Testis (tissue), 3 donors: ENCODE measurements around the gene THRB. TPM values are rescaled to one million over a fixed set of nuclear protein-coding genes. Genes with fewer than 3 reads are reported as not detected.

Experiments used
- DNase-seq: peaks from one replicate; pipeline ENCODE4 v3.0.0-alpha.2; 2019
- H3K27ac ChIP-seq, 2 donors: fragments of 200-600 bp; sonication (generic); one replicate each; pipeline ENCODE4 v1.5.1; 2019
- H3K27me3 ChIP-seq: fragments of 200-600 bp; sonication (generic); one replicate; pipeline ENCODE4 v1.5.1; 2019
- H3K36me3 ChIP-seq: fragments of 200-600 bp; sonication (generic); one replicate; pipeline ENCODE4 v1.5.1; 2017; ENCODE audit warnings: low read depth; ENCODE audit errors: missing control alignments
- H3K4me1 ChIP-seq: fragments of 200-600 bp; sonication (generic); one replicate; pipeline ENCODE4 v1.5.1; 2019
- H3K4me3 ChIP-seq, 2 donors: fragments of 200-600 bp; sonication (generic); one replicate each; pipeline ENCODE4 v1.5.1; 2017 to 2019
- H3K9me3 ChIP-seq: fragments of 200-600 bp; sonication (generic); one replicate; pipeline ENCODE4 v1.5.1; 2017
- CTCF ChIP-seq, 3 experiments: fragments of 450-650 bp in 2 of 3; fragments of 200-600 bp in 1 of 3; sonication (generic) in 1 of 3; IDR thresholded peaks; one replicate each; pipeline ENCODE4 v1.5.1; 2016 to 2019; ENCODE audit warnings: antibody characterized with exemption in 3 of 3, mild to moderate bottlenecking in 2 of 3, moderate library complexity in 1 of 3
- POLR2A ChIP-seq: fragments of 450-650 bp; IDR thresholded peaks from one replicate; pipeline ENCODE4 v1.6.1; 2017; ENCODE audit warnings: antibody characterized with exemption, mild to moderate bottlenecking, moderate library complexity
- WGBS, 2 donors: methylation state at CpG; one replicate each; pipeline ENCODE4 v1.1.5; 2018; 5-methylcytosine and 5-hydroxymethylcytosine counted together
- intact Hi-C: fragments of 100-400 bp; cut with DNase I; formaldehyde crosslinking; loops from one replicate; pipeline ENCODE4 v1.15.1; 2023; ENCODE audit warnings: low total_unique reads
- polyA plus RNA-seq: library from polyadenylated mRNA; stranded (reverse); fragments of 350-450 nt; fragmentation: Illumina TruSeq; extraction: RNeasy Lipid Tissue Mini Kit (QIAGEN cat#74804); gene quantifications from one replicate; pipeline ENCODE4 v1.2.3, GENCODE V29; 2014; ENCODE audit warnings: low read depth, low replicate concordance; ENCODE audit not compliant: insufficient read depth
- total RNA-seq, 2 donors: library from RNA; depleted of rRNA; stranded (reverse); fragments of >200 nt; gene quantifications; one replicate each; pipeline ENCODE4 v1.2.3, GENCODE V29; 2016

The THRB gene
- total and polyA plus RNA-seq, 3 donors from 2014 or later, result 1.3 to 2.0 (median 1.4) TPM

DNA sequence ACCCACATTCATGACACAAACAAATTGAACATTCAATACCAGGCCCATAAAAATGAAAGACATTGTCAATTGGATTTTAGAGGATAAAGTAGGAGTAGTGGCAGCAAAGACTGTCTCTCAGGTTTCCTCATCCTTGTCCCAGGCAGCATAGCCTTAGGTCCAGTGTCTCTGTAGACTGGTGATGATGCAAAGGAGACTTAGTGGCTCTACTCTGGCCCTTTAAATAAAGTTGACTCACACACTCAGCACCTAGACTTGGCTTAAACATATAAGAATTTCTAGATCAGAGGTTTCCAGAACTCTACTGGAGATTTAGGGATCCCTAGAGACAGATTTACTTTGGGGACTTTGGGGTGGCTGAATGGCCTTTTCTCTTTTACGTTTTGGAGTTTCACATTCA lies 382.9 kb downstream of the THRB start:
- H3K27ac ChIP-seq, result no peak overlapping the region
- H3K9me3 ChIP-seq, result no peaks in the 10 kb centered on the region
- 85% methylated on average over 1 of the region's 1 CpG for WGBS, 2 donors
- DNase-seq, result no peak
- no peaks in the 10 kb centered on the region for H3K4me1 ChIP-seq
- no peak overlapping the region for H3K4me3 ChIP-seq
- intact Hi-C loops, result no loop called here
- H3K36me3 ChIP-seq, result no peaks in the 10 kb centered on the region
- no peaks in the 10 kb centered on the region for H3K27me3 ChIP-seq
- no peak for TF ChIP-seq CTCF (IDR thresholded peaks at IDR 0.05)
- TF ChIP-seq POLR2A, result no peak

- DNase-seq, result no peak
- H3K36me3 ChIP-seq, result no peaks in the 10 kb centered on the region
- H3K4me1 ChIP-seq, result no peaks in the 10 kb centered on the region
- no peaks in the 10 kb centered on the region for H3K9me3 ChIP-seq
- no peaks in the 10 kb centered on the region for H3K27me3 ChIP-seq
- intact Hi-C loops, result no loop called here
- no peak overlapping the region for H3K27ac ChIP-seq
- 78 to 92% methylated on average over 1 of the region's 1 CpG for WGBS, 2 donors
- no peak overlapping the region for H3K4me3 ChIP-seq
- TF ChIP-seq CTCF (IDR thresholded peaks at IDR 0.05), result no peak
- TF ChIP-seq POLR2A, result no peak
These were observed 384.6 kb downstream of the THRB start for GRCh38 chr3:24110051-24110450.

GRCh38 chr3:24101676-24102168 lies 392.9 kb downstream of the THRB start:
- WGBS, 2 donors, result 92 to 98% methylated on average over 2 of the region's 2 CpGs
- H3K27ac ChIP-seq, result no peak overlapping the region
- H3K36me3 ChIP-seq, result no peaks in the 10 kb centered on the region
- H3K9me3 ChIP-seq, result no peaks in the 10 kb centered on the region
- H3K27me3 ChIP-seq, result no peaks in the 10 kb centered on the region
- no peak overlapping the region for H3K4me3 ChIP-seq
- intact Hi-C loops, result no loop called here
- no peak for DNase-seq
- H3K4me1 ChIP-seq, result no peaks in the 10 kb centered on the region
- TF ChIP-seq CTCF (IDR thresholded peaks at IDR 0.05) (no peak), POLR2A (no peak)

DNA sequence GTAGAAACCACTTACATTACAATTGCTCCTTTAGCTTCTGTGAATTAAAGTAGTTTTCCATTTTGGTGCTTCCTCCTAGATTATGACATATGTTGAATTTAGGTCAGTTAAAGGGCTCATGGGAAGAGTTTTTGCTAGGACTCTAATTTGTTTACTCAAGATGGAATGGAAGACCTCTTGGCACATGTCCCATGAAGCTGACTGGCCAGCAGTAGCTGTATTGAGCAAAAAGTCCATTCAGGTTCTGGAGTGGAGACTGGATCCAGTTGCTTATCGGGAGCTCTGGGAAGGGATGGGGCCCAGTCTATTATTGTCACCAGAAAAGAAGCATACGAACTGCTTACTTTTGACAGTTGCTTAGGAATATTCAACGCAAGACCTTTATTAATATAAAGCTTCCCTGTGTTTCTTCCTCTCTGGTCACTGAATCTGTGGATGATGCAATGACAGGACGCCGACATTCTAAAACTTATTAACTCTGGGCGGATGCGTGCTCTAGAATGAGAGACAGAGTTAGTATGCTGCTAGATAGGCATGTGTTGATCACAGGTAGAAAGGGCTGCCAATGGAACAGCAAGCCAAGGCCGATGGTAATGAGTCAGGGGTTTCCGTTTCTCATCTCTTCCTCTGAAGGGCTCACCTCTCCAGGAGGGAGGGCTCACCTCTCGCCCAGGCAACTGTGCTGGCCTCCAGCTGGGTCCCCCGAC lies 393.8 kb downstream of the THRB start:
- intact Hi-C loops, result no loop called here
- no peak overlapping the region for H3K27ac ChIP-seq
- H3K4me1 ChIP-seq, result no peaks in the 10 kb centered on the region
- no peak for TF ChIP-seq POLR2A
- no peak for TF ChIP-seq CTCF (IDR thresholded peaks at IDR 0.05)
- H3K4me3 ChIP-seq, result no peak overlapping the region
- WGBS, 2 donors, result 88 to 89% methylated on average over 11 of the region's 11 CpGs
- H3K36me3 ChIP-seq, result no peaks in the 10 kb centered on the region
- no peak for DNase-seq
- no peaks in the 10 kb centered on the region for H3K9me3 ChIP-seq
- no peaks in the 10 kb centered on the region for H3K27me3 ChIP-seq

DNA sequence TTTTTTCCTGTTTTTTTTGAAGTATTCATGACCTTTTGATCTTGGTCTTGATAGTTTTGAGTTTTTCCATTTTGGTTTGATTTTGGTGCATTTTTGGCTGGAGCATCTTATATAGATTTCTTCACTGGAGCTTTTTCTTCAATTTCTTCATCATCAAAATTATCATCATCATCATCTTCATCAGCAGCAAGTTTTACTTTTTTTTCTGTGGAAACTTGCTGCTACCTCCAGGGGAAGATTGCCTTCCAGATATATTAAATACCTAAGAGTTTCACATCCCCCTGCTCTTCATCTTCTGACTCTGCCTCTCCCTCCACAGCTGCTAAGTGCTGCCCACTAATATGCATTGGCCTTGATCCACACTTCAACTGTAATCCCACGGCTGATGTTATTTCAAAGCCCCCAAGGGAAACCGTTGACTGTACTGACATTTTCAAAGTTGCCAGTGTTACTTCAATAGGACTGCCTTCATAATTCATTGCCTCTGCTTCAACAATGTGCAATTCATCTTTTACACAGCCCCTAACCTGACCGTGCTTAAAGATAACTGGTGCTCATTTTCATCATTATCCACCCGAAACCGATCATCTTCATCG lies 397.9 kb downstream of the THRB start:
- no peak overlapping the region for H3K27ac ChIP-seq
- H3K36me3 ChIP-seq, result no peaks in the 10 kb centered on the region
- DNase-seq, result no peak
- no peaks in the 10 kb centered on the region for H3K27me3 ChIP-seq
- 52 to 64% methylated on average over 6 of the region's 6 CpGs for WGBS, 2 donors
- no peaks in the 10 kb centered on the region for H3K9me3 ChIP-seq
- intact Hi-C loops, result no loop called here
- H3K4me1 ChIP-seq, result no peaks in the 10 kb centered on the region
- H3K4me3 ChIP-seq, result no peak overlapping the region
- TF ChIP-seq POLR2A (no peak), CTCF (IDR thresholded peaks at IDR 0.05) (no peak)
